Measurements from ENCODE around the gene ZDHHC12.
A peak's percentile ranks its signal among the peaks of the same experiment; 100 is the strongest.
"Not testable (repeated sequence)": the region's sequence is repeated elsewhere in the genome, so short reads cannot be mapped to it uniquely, and the experiment has no call there.

Gene ZDHHC12

DNA sequence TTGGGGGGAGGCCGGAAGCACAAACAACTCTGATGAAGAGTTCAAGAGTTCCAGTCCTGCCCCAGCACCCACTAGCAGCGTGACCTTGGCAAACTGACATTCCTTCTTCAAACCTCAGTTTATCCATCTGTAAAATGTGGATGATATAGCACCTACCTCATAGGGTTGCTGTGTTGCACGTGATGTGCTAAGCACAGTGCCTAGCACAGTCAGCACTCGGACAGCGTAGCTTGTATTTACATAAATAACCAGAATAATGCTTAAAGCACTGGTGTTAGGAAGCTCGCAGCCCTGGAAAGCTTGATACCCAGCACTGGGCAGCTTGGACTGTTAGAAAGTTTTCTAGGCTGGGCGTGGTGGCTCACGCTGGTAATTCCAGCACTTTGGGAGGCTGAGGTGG lies 16.5 kb downstream of the ZDHHC12 start:
- ATAC-seq (replicated peaks) = no peak
- Mint-ChIP-seq H3K36me3 (peaks cover 4 to 8% of the 10 kb centered on the region in 2 donors), H3K27me3 (no peaks in the 10 kb centered on the region), H3K4me3 (no peak overlapping the region), H3K4me1 (peaks cover 6 to 8% of the 10 kb centered on the region in 2 donors), H3K27ac (no peak overlapping the region), H3K9me3 (no peaks in the 10 kb centered on the region)
- DNase-seq = no peak

DNA sequence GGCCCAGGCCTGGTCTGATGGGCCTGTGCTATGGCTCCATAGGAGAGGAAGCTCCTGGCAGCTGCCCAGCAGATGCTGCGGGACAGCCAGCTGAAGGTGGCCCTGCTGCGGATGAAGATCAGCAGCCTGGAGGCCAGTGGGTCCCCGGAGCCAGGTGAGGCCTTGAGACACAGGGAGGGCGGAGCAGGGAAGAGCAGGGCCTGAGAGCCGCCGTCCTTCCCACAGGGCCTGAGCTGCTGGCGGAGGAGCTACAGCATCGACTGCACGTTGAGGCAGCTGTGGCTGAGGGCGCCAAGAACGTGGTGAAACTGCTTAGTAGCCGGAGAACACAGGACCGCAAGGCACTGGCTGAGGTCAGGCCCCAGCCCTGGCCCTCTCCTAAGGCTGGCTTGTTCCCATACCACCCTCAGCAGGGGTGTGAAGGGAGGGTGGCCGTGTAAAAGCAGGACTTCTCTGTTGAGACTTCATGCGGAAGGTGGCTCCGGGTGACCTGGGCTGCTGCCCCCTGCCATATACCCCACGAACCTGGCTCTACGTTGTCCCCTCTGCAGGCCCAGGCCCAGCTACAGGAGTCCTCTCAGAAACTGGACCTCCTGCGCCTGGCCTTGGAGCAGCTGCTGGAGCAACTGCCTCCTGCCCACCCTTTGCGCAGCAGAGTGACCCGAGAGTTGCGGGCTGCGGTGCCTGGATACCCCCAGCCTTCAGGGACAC lies 17.1 kb downstream of the ZDHHC12 start:
- no peaks in the 10 kb centered on the region for H3K27me3 Mint-ChIP-seq
- H3K36me3 Mint-ChIP-seq = peaks cover 2 to 3% of the 10 kb centered on the region in 2 donors
- DNase-seq (no peak), ATAC-seq (replicated peaks) (no peak)
- H3K9me3 Mint-ChIP-seq = no peaks in the 10 kb centered on the region
- no peak overlapping the region for H3K4me3 Mint-ChIP-seq
- peaks cover 8 to 13% of the 10 kb centered on the region in 2 donors for H3K4me1 Mint-ChIP-seq
- H3K27ac Mint-ChIP-seq = no peak overlapping the region

DNA sequence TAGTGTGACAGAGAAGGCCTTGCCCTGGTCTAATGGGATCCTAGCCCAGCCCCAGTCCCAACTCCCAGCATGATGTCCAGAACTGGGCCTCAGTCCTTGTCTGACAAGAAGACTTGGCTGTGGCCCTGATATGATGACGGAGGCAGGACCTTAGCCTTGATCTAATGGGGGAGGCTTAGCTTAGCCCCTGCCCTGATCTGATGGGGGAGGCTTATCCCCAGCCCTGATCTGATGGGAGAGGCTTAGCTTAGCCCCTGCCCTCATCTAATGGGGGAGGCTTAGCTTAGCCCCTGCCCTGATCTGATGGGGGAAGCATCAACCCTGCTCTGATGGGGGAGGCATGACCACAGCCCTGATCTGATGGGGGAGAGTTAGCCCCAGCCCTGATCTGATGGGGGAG lies 17.9 kb downstream of the ZDHHC12 start:
- Mint-ChIP-seq H3K4me1 (peaks cover 15 to 20% of the 10 kb centered on the region in 2 donors), H3K36me3 (peaks cover 2 to 3% of the 10 kb centered on the region in 2 donors), H3K4me3 (no peak overlapping the region), H3K27ac (no peak overlapping the region), H3K27me3 (no peaks in the 10 kb centered on the region), H3K9me3 (no peaks in the 10 kb centered on the region)
- DNase-seq (no peak), ATAC-seq (replicated peaks) (no peak)

DNA sequence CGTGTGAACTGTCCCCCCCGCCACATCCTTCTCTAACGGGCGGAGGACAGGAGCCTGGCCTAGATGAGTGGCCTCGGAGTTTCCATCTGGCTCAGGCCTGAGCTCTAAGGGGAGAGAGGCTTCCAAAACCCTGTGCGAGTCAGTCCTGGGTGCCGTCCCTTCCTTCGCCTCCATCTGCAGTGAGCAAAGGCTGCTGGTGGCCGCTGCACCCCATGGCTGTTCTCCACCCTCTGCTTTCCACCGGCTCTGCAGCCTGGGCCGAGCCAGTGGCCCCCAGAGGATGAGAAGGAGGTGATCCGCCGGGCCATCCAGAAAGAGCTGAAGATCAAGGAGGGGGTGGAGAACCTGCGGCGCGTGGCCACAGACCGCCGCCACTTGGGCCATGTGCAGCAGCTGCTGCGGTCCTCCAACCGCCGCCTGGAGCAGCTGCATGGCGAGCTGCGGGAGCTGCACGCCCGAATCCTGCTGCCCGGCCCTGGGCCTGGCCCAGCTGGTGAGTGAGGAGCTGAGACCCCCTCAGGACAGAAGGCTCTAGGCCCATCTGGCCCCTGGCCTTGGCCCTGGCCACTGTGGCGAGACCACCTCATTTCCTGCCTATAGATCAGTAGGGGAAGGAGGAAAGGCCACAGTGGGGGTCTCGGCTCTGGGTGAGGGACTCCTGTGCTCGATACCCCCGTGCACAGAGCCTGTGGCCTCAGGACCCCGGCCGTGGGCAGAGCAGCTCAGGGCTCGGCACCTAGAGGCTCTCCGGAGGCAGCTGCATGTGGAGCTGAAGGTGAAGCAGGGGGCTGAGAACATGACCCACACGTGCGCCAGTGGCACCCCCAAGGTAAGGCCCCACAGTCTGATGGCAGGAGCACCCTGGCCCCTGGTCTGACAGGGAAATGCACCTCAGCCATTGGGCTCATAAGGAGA lies 18.6 kb downstream of the ZDHHC12 start:
- ATAC-seq (replicated peaks) (no peak), DNase-seq (no peak)
- no peak overlapping the region for H3K4me3 Mint-ChIP-seq
- H3K36me3 Mint-ChIP-seq = peaks cover 0 to 3% of the 10 kb centered on the region in 2 donors
- peaks cover 15 to 21% of the 10 kb centered on the region in 2 donors for H3K4me1 Mint-ChIP-seq
- no peak overlapping the region for H3K27ac Mint-ChIP-seq
- H3K9me3 Mint-ChIP-seq = no peaks in the 10 kb centered on the region
- no peaks in the 10 kb centered on the region for H3K27me3 Mint-ChIP-seq

DNA sequence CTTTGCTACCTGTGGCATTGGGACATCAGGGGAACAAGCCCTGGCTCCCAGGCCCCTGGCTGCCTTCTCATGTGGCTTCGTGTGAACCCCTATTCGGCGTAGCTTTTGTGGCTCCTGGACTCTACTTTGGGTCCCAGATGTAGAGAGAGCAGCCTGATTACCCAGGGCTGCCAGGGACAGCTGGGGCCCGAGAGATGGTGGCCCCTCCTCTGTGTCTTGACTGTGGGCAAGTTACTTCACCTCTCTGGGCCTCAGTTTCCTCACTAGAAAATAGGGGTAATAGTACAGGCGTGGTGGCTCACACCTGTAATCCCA lies 19.6 kb downstream of the ZDHHC12 start:
- no peaks in the 10 kb centered on the region for H3K27me3 Mint-ChIP-seq
- H3K9me3 Mint-ChIP-seq = no peaks in the 10 kb centered on the region
- H3K4me3 Mint-ChIP-seq = peak overlapping the region; percentile 13 to 14
- no peak for ATAC-seq (replicated peaks)
- no peak overlapping the region for H3K27ac Mint-ChIP-seq
- H3K4me1 Mint-ChIP-seq = peaks cover 15 to 21% of the 10 kb centered on the region in 2 donors
- no peak for DNase-seq
- peaks cover 0 to 3% of the 10 kb centered on the region in 2 donors for H3K36me3 Mint-ChIP-seq

DNA sequence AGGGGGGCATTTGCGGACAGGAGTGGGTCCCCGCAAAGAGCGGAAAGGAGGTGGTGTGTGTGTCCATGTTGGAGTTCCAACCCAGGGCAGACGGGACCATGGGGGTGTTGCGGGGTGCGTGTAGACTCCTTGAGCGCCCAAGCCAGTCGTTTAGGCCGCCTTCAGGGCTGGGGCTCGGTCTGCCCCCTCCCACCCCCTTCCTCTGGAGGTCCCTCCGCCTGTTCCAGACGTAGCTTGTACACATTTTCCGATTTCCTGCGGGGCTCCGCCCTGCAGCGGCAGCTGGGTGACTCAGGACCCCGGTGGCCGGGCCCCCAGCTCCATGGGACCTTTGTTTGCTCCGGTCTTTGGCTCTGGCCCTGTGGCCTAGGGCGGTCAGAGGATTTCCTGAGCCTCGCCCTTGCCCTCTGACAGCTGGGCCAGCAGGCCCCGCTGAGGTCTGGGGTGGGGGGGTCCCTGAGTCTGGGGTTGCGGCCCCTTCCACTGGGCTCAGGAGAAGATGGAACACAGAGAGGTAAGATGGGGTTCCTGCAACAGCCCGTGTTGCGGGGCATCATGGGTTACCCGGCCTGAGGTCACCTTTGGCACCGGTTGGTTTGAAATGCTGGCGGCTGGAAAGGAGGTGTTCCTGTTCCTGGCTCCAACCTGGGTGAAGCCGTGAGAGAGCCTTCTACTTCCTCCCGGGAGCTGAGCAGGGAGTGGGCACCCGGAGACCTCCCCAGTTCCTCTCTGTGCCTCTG lies 20.1 kb downstream of the ZDHHC12 start:
- ATAC-seq (replicated peaks) (no peak), DNase-seq (no peak)
- Mint-ChIP-seq H3K36me3 (peaks cover 0 to 3% of the 10 kb centered on the region in 2 donors), H3K4me1 (peaks cover 15 to 21% of the 10 kb centered on the region in 2 donors), H3K4me3 (peak overlapping the region; percentile 89 to 91), H3K9me3 (no peaks in the 10 kb centered on the region), H3K27me3 (no peaks in the 10 kb centered on the region), H3K27ac (no peak overlapping the region)

DNA sequence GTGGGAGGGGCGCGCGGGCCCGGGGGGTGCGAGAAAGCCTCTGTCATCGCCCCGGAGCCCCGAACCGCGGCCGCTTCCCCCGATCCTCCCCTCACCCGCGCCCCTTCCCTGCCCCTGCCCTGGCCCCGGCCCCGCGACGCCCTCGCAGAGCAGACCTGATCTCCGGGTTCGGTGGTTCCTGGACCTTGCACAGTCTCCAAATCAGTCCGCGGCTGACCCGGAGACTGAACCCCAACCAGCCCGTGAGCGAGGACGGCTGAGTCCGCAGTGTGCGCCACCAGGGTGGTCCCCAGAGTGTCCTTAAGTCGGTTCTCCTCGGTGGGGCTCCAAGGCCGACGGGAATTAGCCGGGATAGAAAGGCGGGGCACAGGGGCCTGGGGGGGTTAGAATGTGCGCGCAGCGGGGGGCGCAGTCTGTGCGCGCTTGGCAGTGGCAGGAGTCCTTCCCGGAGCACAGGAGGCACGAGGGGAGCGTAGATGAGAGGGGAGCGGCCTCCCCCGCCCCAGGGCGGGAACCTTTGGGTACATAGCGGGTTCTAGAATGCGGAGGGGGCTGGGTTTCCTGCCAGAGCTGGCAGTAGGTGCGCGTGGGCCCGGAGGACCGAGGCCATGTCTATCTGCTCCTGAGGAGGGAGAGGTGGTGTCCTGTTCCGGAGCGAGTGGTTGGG lies 20.8 kb downstream of the ZDHHC12 start:
- Mint-ChIP-seq H3K9me3 (no peaks in the 10 kb centered on the region), H3K36me3 (peaks cover 0 to 3% of the 10 kb centered on the region in 2 donors), H3K4me1 (peaks cover 15 to 21% of the 10 kb centered on the region in 2 donors), H3K27me3 (no peaks in the 10 kb centered on the region), H3K4me3 (peak overlapping the region; percentile 89 to 91), H3K27ac (peak overlapping the region; percentile 81)
- ATAC-seq (replicated peaks) (peak; percentile 41 to 53), DNase-seq (no peak)

DNA sequence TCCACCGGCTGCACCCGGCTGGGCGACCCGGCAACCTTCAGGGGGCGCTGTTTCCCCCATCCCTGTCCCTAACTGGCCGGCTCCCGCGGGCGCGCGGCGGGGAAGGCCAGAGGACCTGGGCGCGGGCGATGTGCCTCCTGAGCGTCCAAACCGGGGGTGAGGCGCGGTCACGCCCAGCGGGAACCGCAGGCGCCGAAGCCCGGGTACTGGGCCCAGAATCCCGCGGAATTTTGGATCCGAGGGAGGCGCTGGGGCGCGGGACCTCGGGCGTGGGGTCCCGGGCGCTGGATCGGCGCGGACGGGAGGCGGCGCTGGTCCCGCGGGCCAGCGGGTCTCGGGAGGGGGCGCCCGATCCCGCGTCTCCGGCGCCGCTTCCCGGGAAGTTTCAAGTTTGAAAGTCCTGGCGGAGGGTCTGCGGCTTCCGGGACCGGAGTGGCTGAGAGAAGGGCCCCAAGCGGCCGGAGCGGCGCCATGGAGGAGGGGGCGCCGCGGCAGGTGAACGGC lies 21.4 kb downstream of the ZDHHC12 start, which contains the start of gene PKN3:
Gene PKN3 (plus strand): TSS at position 59 of the 504 bp plus-strand sequence. CDS start 413 bp downstream, at position 472.
- DNase-seq = peak; percentile 84
- peaks cover 15 to 21% of the 10 kb centered on the region in 2 donors for H3K4me1 Mint-ChIP-seq
- H3K36me3 Mint-ChIP-seq = peaks cover 2 to 6% of the 10 kb centered on the region in 2 donors
- no peaks in the 10 kb centered on the region for H3K27me3 Mint-ChIP-seq
- peak; percentile 90 for ATAC-seq (replicated peaks)
- peak within 1 kb of the TSS; percentile 89 to 91 for H3K4me3 Mint-ChIP-seq
- H3K9me3 Mint-ChIP-seq = no peaks in the 10 kb centered on the region
- H3K27ac Mint-ChIP-seq = peak within 1 kb of the TSS; percentile 81

DNA sequence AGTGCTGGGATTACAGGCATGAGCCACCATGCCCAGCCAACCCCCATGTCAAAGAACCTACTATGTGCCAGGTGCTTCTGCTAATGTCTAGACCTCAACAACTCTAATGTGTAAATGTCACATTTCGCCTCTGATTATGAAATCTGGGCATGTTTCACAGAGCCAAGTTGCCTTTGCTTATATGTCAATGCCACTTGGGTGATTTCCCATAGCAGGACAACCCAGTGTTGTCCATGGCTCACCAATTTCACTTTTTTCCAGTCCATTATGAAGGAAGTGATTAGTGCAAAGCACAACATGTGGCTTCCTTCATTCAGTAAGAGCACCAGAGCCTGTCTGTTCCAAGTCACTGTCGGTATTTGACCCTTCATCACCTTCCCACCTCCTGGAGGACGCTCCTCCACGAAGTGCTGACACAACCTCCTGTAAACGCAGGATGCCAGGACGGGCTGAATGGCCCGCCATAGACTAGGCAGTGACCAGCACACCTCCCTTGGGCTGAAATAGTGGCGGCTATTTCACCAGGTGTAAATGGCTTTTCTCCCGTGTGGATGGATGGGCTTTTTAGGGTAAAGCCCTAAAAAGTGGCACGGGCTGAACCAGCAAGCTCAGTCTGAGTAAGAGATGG lies 22.6 kb downstream of the ZDHHC12 start:
- H3K4me1 Mint-ChIP-seq = peaks cover 17 to 22% of the 10 kb centered on the region in 2 donors
- H3K27ac Mint-ChIP-seq = peak overlapping the region; percentile 20
- H3K4me3 Mint-ChIP-seq = peak overlapping the region; percentile 62 to 91
- H3K9me3 Mint-ChIP-seq = no peaks in the 10 kb centered on the region
- H3K36me3 Mint-ChIP-seq = peaks cover 9 to 14% of the 10 kb centered on the region in 2 donors
- ATAC-seq (replicated peaks) = no peak
- no peak for DNase-seq
- H3K27me3 Mint-ChIP-seq = no peaks in the 10 kb centered on the region

DNA sequence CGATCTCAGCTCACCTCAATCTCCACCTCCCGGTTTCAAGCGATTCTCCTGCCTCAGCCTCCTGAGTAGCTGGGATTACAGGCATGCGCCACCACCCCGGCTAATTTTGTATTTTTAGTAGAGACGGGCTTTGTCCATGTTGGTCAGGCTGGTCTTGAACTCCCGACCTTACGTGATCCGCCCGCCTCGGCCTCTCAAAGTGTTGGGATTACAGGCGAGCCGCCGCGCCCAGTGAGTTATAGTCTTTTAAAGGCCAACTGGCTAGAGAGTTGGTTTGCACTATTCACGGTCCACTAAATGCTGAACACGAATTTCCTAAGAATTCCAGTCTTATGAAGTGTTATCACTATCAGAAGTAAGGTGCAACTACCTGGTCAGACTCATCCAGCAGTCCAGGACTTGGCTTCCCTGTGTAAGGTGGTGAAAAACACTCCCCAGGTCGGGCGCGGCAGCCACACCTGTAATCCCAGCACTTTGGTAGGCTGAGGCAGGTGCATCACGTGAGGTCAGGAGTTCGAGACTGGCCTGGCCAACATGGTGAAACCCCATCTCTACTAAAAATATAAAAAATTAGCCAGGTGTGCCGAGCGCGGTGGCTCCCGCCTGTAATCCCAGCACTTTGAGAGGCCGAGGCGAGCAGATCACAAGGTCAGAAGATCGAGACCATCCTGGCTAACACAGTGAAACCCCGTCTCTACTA lies 24.7 kb downstream of the ZDHHC12 start:
- not testable (repeated sequence) for H3K4me3 Mint-ChIP-seq; H3K27ac Mint-ChIP-seq; H3K27me3 Mint-ChIP-seq; ATAC-seq (replicated peaks); H3K9me3 Mint-ChIP-seq; DNase-seq
- H3K36me3 Mint-ChIP-seq = peaks cover 19 to 22% of the 10 kb centered on the region in 2 donors
- H3K4me1 Mint-ChIP-seq = peaks cover 19 to 31% of the 10 kb centered on the region in 2 donors

DNA sequence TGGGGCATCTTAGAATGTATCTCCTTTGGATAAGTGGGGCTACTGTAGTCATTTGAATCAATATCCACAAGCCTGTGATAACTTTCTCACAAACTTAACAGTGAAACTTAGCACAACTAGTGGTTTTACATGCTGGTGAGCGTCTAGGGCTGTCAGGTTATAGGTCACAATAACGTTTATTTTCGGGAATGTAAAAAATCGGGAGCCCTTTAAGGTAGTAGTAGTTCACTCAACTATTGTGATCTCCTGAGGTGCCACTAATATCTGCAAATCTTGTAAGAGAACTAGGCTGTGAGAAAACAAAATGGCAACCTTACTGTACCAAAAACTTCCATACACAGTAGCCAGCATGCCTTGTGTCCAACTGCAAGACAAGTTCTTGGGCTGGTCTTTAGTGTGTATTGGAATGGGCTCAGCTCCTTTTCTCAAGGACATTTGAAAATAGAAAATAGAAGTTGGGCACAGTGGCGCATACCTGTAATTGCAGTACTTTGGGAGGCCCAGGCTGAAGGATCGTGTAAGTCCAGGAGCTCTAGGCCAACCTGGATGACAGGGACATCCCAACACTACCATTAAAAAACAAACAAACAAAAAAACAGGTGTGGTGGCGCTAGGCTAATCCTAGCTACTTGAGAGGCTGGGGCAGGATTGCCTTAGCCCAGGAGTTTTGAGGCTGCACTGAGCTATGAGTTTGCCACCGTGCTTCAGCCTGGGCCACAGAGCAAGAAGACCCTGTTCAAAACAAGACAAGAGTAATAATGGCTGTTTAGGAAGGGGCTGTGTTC lies 26.8 kb downstream of the ZDHHC12 start:
- Mint-ChIP-seq H3K9me3 (no peaks in the 10 kb centered on the region), H3K36me3 (peaks cover 30 to 35% of the 10 kb centered on the region in 2 donors), H3K4me1 (peaks cover 18 to 39% of the 10 kb centered on the region in 2 donors), H3K4me3 (no peak overlapping the region), H3K27ac (no peak overlapping the region), H3K27me3 (no peaks in the 10 kb centered on the region)
- DNase-seq (no peak), ATAC-seq (replicated peaks) (no peak)

DNA sequence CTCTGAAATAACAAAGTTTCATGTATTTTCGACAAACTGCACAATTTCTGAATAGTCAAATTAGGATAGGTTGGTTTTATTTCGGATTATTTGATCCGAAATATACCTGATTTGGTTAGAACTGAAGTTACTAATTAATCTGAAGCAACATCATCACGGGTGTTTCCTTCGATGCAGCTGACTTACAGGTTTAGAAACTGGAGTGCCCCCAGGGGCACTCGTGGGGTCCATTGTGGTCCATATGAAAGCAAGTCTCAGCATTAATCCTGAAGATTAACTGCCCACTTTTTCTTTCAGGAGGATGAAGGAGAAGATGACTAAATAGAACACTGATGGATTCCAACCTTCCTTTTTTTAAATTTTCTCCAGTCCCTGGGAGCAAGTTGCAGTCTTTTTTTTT lies 29.6 kb downstream of the ZDHHC12 start:
- peaks cover 13 to 38% of the 10 kb centered on the region in 2 donors for H3K4me1 Mint-ChIP-seq

More for the DNA sequence above, 29.6 kb downstream of the ZDHHC12 start:
- ATAC-seq (replicated peaks) (peak; percentile 58), DNase-seq (no peak)
- Mint-ChIP-seq H3K9me3 (no peaks in the 10 kb centered on the region), H3K4me3 (peak overlapping the region; percentile 7 to 43), H3K27me3 (no peaks in the 10 kb centered on the region), H3K36me3 (peaks cover 46 to 51% of the 10 kb centered on the region in 2 donors), H3K27ac (peak overlapping the region; percentile 89)

Data from stimulated activated naive B cell treated with anti-CD40 and anti-IgM and Interleukin-4, amounts not matched to agents 10 μg/mL and 1 μg/mL and 100 μg/mL, for 72 hours (primary cell).